ENCODE results near the gene OLFM4.
"Not testable (repeated sequence)": the region's sequence is repeated elsewhere in the genome, so short reads cannot be mapped to it uniquely, and the experiment has no call there.

The OLFM4 gene

DNA sequence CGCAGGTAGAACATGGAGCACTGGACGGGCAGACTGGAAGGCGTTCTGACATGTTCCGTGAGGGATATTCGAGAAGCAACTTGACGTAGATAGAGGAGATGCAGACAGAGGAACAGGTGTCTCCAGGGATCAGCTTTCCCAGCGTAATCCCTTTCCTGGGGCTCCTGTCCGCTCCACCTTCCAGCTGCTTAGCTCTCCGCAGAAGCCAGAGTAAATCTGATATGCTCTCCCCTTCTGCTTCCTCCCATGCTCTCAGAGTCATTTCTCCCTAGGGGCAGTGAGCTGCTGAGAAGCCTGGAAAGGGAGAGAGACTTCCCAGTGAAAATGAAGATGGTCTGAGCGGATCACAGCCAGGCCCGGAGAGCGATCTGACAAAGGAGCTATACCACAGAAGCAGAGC, 23.0 kb upstream of the OLFM4 start:
- no peaks in the 10 kb centered on the region for H3K4me1 Mint-ChIP-seq (ENCODE audit: low read depth)
- no peaks in the 10 kb centered on the region for H3K36me3 Mint-ChIP-seq (ENCODE audit: low read depth)
- H3K27me3 Mint-ChIP-seq (ENCODE audit: low read depth), result no peaks in the 10 kb centered on the region
- no peak overlapping the region for H3K4me3 Mint-ChIP-seq
- H3K27ac Mint-ChIP-seq, result no peak overlapping the region
- H3K9me3 Mint-ChIP-seq, result no peaks in the 10 kb centered on the region

DNA sequence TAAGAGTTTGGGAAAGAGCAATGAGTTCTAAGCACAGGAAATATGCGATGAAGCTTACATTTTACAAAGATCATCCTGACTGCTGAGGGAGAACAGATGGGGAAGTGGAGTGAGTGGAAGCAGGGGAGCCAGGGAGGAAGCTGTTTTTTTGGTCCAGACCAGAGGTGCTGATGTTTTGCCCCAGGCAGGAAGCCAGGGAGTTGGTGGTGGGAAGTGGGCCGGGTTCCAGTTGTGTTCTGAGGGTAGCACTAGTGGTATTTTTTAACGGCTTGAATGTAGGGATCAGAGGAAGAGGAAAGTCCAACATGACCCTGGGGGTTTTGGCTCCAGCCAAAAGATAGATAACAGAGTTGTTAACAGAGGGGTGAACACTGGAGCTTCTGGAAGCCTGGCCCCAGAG, 20.7 kb upstream of the OLFM4 start:
- no peak overlapping the region for H3K27ac Mint-ChIP-seq
- no peaks in the 10 kb centered on the region for H3K4me1 Mint-ChIP-seq (ENCODE audit: low read depth)
- no peak overlapping the region for H3K4me3 Mint-ChIP-seq

DNA sequence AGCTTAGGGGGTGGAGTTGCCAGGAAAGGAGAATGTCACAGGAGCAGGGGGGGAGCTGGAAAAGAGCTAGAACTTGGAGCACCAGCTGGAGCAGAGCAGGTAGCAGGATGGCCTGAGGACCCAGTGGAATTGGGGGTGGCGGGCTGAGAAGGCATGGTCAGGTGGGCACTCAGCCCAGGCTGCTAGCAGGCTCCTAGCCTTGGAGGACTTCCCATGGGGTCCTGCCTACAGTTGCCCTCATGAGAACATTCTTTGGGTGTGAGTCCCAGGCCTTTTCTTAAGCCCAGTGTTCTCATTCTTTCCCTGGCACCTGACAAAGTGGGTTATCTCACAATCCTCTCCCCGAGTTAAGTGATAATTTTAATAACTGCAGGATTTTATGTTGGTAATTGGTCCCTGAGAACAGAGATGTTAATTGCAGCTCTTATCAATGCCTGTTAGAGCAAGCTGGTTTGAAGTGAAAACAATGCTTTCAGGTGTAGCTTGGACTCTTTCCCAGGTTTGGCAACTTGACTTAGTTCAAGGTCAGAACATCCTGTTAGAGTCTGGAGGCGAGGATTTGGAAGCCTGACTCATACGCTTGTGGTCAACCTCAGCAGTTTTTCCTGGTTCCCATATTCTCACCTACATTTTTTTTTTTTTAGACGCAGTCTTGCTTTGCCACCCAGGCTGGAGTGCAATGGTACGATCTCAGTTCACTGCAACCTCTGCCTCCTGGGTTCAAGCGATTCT, 18.1 kb upstream of the OLFM4 start:
- Mint-ChIP-seq H3K27ac (no peak overlapping the region), H3K27me3 (ENCODE audit: low read depth) (no peaks in the 10 kb centered on the region), H3K36me3 (ENCODE audit: low read depth) (no peaks in the 10 kb centered on the region), H3K9me3 (no peaks in the 10 kb centered on the region), H3K4me1 (ENCODE audit: low read depth) (no peaks in the 10 kb centered on the region), H3K4me3 (no peak overlapping the region)

More for the DNA sequence above, 20.7 kb upstream of the OLFM4 start:
- H3K9me3 Mint-ChIP-seq, result no peaks in the 10 kb centered on the region
- no peaks in the 10 kb centered on the region for H3K36me3 Mint-ChIP-seq (ENCODE audit: low read depth)
- H3K27me3 Mint-ChIP-seq (ENCODE audit: low read depth), result no peaks in the 10 kb centered on the region

DNA sequence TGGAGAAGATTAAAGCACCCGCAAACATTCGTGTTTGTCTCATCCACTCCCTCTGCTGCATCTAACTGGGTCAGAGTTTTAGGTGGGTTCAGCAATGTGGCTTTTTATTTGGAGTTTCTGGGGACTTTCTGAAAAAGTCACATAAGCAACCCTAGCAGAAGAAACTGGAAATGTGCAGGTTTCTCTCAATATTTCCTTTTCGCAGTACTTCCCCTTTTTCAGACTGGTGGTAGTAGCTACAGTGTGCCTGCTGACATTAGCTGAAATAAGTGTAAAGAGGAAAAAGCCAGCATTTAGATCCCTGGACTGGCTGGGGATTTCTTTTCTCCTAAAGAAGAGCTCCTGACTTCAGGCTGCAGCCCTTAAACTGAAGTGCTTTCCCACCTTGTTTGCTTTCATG, 15.9 kb upstream of the OLFM4 start:
- no peaks in the 10 kb centered on the region for H3K36me3 Mint-ChIP-seq (ENCODE audit: low read depth)
- no peak overlapping the region for H3K27ac Mint-ChIP-seq
- H3K27me3 Mint-ChIP-seq (ENCODE audit: low read depth), result no peaks in the 10 kb centered on the region
- no peaks in the 10 kb centered on the region for H3K9me3 Mint-ChIP-seq
- no peaks in the 10 kb centered on the region for H3K4me1 Mint-ChIP-seq (ENCODE audit: low read depth)
- H3K4me3 Mint-ChIP-seq, result no peak overlapping the region

DNA sequence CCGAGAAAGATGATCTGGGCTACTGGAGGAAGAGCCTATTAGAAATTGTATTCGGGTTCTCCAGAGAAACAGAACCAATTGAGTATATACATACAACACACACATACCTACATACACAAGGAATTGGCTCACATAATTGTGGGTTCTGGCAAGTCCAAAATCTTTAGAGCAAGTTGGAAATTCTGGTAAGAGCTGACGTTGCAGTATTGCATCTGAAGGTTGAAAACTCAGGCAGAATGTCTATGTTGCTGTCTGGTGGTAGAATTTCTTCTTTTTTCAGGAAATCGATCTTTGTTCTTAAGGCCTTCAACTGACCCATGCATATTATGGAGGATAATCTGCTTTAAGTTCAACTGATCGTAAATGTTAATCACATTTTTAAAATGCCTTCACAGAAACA, 15.5 kb upstream of the OLFM4 start:
- Mint-ChIP-seq H3K9me3 (no peaks in the 10 kb centered on the region), H3K4me1 (ENCODE audit: low read depth) (no peaks in the 10 kb centered on the region), H3K27ac (no peak overlapping the region), H3K27me3 (ENCODE audit: low read depth) (no peaks in the 10 kb centered on the region), H3K4me3 (no peak overlapping the region), H3K36me3 (ENCODE audit: low read depth) (no peaks in the 10 kb centered on the region)

DNA sequence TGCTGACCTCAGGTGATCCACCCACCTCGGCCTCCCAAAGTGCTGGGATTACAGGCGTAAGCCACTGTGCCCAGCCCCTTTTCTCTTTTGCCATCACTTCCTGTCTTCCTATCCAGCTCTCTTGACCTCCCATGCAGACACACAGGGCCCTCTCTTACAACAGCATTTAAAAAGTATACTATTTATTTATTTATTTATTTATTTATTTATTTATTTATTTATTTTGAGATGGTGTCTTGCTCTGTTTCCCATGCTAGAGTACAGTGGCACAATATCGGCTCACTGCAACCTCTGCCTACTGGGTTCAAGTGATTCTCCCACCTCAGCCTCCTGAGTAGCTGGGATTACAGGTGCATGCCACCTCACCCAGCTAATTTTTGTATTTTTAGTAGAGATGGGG, 14.6 kb upstream of the OLFM4 start:
- H3K4me3 Mint-ChIP-seq; H3K4me1 Mint-ChIP-seq (ENCODE audit: low read depth); H3K27ac Mint-ChIP-seq; H3K27me3 Mint-ChIP-seq (ENCODE audit: low read depth); H3K36me3 Mint-ChIP-seq (ENCODE audit: low read depth); H3K9me3 Mint-ChIP-seq: not testable (repeated sequence)

DNA sequence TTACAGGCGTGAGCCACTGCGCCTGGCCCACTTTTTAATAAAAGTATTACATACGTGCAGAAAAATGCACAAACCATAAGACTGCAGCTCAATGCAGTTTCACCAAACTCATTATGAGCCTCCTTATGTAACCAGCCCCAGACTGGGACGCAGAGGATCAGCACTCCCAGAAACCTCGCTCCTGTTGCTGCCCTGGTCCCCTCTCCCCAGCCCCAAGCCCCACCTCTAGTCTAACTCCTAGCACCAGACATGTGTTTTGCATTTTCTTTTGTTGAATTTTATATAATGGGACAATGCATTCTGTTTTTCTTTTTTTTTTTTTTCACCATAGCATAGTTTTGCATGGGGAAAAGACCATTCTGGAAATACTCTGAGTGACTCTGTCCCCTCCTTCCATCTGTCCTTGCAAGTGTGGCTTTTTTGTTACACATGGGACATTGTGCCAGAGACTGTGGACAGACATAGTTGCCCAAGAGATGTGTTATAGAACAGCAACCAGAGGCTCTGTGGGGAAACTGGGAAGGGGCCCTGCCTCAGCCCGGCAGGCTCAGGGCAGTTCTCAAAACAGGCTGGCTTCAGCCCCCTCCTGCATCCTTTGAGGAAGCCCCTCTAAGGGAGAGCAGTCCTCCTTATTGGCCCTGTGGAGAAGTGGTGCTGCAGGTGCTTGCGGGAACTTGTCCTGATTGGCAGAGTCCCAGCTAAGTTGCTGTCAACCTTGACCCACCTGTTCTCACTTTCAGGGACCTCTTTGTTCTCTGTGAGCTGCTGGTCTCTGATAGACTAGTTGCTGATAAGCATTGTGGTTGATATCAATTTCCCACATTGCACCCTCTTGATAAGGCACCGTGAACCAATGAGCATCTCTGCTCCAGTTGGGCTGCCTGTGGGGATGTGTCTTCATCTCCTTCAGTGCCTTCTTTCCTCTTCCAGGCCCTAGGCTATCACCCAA, 13.8 kb upstream of the OLFM4 start:
- H3K36me3 Mint-ChIP-seq (ENCODE audit: low read depth), result no peaks in the 10 kb centered on the region
- H3K9me3 Mint-ChIP-seq, result no peaks in the 10 kb centered on the region
- H3K4me1 Mint-ChIP-seq (ENCODE audit: low read depth), result no peaks in the 10 kb centered on the region
- H3K27me3 Mint-ChIP-seq (ENCODE audit: low read depth), result no peaks in the 10 kb centered on the region
- H3K4me3 Mint-ChIP-seq, result no peak overlapping the region
- no peak overlapping the region for H3K27ac Mint-ChIP-seq

DNA sequence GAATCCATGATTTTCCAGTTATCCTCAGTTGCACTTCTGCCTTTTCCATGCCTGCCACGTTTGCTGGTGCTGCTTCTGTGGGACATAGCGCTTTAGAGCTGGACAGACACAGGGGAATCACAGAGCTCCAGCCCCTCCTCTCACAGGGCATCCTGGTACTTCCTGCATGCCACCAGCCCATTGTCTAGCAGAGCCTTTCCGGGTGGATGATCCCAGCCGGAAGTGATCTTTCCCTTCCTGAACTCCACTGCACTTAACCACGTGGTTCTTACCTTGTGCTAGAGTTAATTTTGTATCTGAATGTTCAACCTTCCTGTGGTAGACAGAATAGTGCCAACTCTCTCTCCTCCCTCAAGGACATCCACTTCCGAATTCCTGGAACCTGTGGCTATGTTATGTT, 12.6 kb upstream of the OLFM4 start:
- Mint-ChIP-seq H3K27me3 (ENCODE audit: low read depth) (no peaks in the 10 kb centered on the region), H3K9me3 (no peaks in the 10 kb centered on the region), H3K4me1 (ENCODE audit: low read depth) (no peaks in the 10 kb centered on the region), H3K36me3 (ENCODE audit: low read depth) (no peaks in the 10 kb centered on the region), H3K27ac (no peak overlapping the region), H3K4me3 (no peak overlapping the region)

DNA sequence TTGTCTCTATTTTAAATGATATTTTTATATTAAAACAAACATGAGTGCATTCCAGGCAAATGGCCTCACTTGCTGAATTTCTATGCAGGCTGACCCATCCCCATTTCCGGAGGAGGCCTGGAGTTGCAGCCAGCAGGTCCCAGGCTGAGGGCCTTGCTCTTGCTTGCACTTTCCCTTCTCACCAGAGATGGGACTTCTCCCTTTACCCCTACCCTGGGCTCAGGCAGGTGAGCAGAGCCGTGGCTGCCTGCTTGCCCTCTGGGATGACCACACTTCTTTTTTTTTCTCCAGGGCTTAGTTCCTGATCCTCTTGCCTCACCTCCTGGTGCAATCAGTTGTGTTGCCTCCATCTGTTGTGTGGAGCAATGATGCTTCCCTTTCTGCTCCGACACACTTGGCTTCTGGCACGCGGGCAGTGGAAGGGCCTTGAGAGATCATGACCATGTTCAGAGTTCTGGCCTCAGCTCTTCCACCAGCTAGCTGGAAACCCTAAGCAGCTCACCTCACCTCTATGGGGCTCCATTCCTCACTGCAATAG, 11.1 kb upstream of the OLFM4 start:
- Mint-ChIP-seq H3K9me3 (no peaks in the 10 kb centered on the region), H3K4me1 (ENCODE audit: low read depth) (no peaks in the 10 kb centered on the region), H3K36me3 (ENCODE audit: low read depth) (no peaks in the 10 kb centered on the region), H3K4me3 (no peak overlapping the region), H3K27me3 (ENCODE audit: low read depth) (no peaks in the 10 kb centered on the region), H3K27ac (no peak overlapping the region)

DNA sequence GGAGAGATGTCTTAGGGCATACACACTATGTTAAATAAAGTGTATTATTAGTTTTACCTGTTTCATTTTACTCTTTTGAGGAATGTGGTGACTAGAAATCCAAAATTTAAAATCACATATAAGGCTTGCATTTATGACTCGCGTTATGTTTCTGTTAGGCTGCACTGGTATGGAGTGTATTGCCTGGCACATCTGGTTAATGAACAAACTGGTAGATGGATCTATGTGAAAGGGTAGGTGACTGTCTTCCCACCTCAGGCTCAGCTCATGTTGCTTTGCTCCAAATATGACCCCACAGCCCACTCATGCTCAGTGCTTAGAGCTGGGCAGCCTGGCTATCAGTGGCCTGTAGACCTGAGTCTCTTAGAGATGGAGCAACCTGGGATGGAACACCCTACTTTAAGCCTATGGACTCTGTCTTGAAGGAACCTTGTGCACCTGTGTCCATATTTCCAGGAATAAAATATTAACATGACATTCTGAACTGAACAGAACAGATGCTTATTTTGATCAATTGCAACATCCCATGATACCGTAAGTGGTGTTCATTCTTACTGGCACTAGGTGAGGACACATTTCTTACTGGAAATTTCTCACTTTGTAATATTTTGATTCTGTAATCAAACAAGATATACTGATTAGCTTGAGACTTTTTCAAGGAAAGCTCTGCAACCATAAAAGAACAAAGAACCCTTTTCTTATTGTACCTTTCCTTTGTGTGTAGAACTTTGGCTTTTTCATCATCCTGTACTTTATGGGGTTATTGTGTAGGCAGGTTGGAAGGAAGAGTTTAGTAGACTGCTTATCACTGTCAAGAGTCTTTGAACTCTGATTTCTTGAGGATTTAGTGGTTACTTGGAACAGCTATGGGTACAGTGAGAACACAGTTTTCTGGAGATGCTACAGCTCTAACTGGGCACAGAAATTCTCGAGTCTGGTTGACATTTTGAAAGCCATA, 9.6 kb upstream of the OLFM4 start:
- Mint-ChIP-seq H3K4me1 (ENCODE audit: low read depth) (no peaks in the 10 kb centered on the region), H3K36me3 (ENCODE audit: low read depth) (no peaks in the 10 kb centered on the region), H3K4me3 (no peak overlapping the region), H3K9me3 (no peaks in the 10 kb centered on the region), H3K27ac (no peak overlapping the region), H3K27me3 (ENCODE audit: low read depth) (no peaks in the 10 kb centered on the region)

DNA sequence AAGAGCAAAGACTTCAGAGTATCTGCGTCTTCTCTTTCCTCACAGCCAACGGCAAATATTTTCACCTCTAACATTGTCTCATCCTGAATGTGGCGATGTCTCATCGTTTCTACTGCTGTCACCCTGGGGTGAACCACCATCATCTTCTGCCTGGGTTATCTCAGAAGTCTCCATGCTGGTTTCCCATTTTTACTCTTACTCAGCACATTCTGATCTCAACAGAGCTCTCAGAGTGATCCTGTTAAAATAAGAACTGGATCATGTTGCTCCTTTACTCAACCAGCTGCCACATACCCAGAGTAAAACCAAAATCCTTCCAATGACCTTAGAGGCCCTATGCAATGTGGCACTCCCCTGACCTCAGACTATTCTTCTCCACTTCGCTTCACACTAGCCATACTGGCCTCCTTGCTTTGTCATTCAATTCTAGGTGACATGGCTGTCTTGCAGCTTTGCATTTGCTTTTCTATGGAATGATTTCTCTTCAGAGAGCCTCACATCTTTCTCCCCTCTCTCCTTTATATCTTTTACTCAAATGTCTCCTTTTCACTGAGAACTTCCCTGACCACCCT, 7.8 kb upstream of the OLFM4 start:
- no peak overlapping the region for H3K4me3 Mint-ChIP-seq
- no peaks in the 10 kb centered on the region for H3K4me1 Mint-ChIP-seq (ENCODE audit: low read depth)
- H3K27me3 Mint-ChIP-seq (ENCODE audit: low read depth), result no peaks in the 10 kb centered on the region

DNA sequence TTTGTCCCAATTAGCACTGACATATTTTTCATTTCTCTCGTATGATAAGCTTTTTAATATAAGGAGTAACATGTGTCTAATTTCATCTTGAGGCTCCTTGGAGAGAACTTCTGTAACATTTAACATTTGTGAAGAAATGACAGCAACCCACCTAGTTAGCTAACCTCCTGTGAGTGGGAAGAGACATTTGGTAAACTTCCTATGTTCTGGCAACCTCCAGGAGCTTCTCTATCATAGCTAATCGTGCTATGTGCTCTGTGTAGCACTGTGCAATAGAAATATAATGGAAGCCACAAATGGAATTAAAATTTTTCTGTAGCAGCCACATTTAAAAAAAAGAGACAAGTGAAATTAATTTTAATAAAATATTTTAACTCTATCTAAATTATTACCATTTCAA, 5.4 kb upstream of the OLFM4 start:
- Mint-ChIP-seq H3K9me3 (no peaks in the 10 kb centered on the region), H3K4me1 (ENCODE audit: low read depth) (no peaks in the 10 kb centered on the region), H3K4me3 (no peak overlapping the region)

More for the DNA sequence above, 7.8 kb upstream of the OLFM4 start:
- Mint-ChIP-seq H3K27ac (no peak overlapping the region), H3K9me3 (no peaks in the 10 kb centered on the region), H3K36me3 (ENCODE audit: low read depth) (no peaks in the 10 kb centered on the region)

DNA sequence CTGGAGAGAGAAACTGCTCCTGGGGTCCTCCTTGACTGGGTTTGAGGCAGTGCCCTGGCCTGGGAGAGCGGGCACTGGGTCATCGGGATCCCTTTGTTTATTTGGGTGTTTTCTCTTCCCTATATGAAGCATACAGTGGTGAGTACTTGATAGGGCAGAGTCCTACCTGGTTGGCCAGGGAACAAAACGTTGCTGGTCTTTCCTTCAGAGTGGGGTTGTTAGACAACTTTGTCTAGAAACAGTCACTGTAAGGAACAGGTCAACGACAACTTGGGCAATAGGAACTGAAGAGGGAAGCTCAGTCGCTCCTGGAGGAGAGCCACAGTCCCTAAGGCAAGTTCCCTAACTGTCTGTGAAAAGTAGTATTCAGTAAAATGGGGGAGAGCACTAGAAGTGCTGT, 550 bp upstream of the OLFM4 start:
- Mint-ChIP-seq H3K27me3 (ENCODE audit: low read depth) (no peaks in the 10 kb centered on the region), H3K4me3 (no peak overlapping the region), H3K36me3 (ENCODE audit: low read depth) (no peaks in the 10 kb centered on the region), H3K4me1 (ENCODE audit: low read depth) (no peaks in the 10 kb centered on the region), H3K27ac (no peak overlapping the region), H3K9me3 (no peaks in the 10 kb centered on the region)

More for the DNA sequence above, 5.4 kb upstream of the OLFM4 start:
- H3K36me3 Mint-ChIP-seq (ENCODE audit: low read depth), result no peaks in the 10 kb centered on the region
- H3K27me3 Mint-ChIP-seq (ENCODE audit: low read depth), result no peaks in the 10 kb centered on the region
- H3K27ac Mint-ChIP-seq, result no peak overlapping the region

DNA sequence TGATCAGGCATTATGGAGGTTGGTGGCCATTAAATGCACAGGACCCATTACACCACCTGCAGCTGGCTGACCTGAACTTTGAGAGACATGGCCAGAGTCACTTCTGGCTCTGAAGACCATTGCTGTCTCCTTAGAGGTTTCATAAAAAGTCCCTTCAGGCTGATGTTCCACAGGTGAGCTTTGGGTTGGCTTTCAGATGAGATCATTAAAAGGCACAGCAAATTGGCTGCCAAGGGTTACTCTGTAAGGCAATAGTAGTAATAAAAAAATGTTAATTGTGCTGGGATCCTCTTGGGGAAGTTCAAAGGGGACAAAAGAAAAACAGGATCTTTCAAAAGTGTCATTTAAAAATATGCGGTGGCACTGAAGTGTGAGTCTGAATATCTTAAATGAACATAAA, 4.2 kb downstream of the OLFM4 start:
- H3K27ac Mint-ChIP-seq, result no peak overlapping the region

More for the DNA sequence above, 4.2 kb downstream of the OLFM4 start:
- H3K27me3 Mint-ChIP-seq (ENCODE audit: low read depth), result no peaks in the 10 kb centered on the region
- no peaks in the 10 kb centered on the region for H3K9me3 Mint-ChIP-seq
- no peaks in the 10 kb centered on the region for H3K4me1 Mint-ChIP-seq (ENCODE audit: low read depth)
- no peaks in the 10 kb centered on the region for H3K36me3 Mint-ChIP-seq (ENCODE audit: low read depth)
- H3K4me3 Mint-ChIP-seq, result no peak overlapping the region

All from T-helper 1 cell treated with Interleukin-12 subunit alpha and Interleukin-12 subunit beta and Interleukin-4 antibody, amounts not matched to agents 30 μg/mL and 1 μg/mL, for 36 hours (primary cell).